ENCODE results near the gene DOK4.

The DOK4 gene

DNA sequence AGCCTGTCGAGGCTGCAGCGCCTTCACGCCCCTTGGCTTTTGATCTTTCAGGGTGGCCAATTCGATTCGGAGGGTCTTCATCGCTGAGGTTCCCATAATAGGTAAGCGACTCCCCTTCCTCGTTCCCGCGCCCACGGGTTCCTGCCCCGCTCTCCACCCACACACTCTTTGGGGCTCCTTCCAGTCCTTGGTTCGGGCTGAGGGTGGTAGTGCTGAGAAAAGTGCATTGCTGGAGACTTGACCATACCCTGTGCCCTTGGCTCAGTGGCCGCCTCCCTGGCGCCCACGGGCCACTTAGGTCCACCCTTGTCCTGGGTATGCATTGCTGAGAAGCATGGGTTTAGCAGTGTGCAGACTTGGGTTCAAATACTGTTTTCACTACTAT lies 23.3 kb downstream of the DOK4 start:
- TF ChIP-seq, protein P1, sequence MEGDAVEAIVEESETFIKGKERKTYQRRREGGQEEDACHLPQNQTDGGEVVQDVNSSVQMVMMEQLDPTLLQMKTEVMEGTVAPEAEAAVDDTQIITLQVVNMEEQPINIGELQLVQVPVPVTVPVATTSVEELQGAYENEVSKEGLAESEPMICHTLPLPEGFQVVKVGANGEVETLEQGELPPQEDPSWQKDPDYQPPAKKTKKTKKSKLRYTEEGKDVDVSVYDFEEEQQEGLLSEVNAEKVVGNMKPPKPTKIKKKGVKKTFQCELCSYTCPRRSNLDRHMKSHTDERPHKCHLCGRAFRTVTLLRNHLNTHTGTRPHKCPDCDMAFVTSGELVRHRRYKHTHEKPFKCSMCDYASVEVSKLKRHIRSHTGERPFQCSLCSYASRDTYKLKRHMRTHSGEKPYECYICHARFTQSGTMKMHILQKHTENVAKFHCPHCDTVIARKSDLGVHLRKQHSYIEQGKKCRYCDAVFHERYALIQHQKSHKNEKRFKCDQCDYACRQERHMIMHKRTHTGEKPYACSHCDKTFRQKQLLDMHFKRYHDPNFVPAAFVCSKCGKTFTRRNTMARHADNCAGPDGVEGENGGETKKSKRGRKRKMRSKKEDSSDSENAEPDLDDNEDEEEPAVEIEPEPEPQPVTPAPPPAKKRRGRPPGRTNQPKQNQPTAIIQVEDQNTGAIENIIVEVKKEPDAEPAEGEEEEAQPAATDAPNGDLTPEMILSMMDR (IDR thresholded peaks at IDR 0.05; ENCODE audit: unreplicated experiment in 3 of 3) = no peak
- Mint-ChIP-seq H3K4me1 (peaks cover 9% of the 10 kb centered on the region), H3K27me3 (ENCODE audit: low read depth) (no peaks in the 10 kb centered on the region), H3K9me3 (no peaks in the 10 kb centered on the region), H3K36me3 (ENCODE audit: low read depth) (peaks cover 54% of the 10 kb centered on the region), H3K4me3 (peak overlapping the region; percentile 99 to 100 (median 100)), H3K27ac (peak overlapping the region; percentile 84 to 98 (median 86))

DNA sequence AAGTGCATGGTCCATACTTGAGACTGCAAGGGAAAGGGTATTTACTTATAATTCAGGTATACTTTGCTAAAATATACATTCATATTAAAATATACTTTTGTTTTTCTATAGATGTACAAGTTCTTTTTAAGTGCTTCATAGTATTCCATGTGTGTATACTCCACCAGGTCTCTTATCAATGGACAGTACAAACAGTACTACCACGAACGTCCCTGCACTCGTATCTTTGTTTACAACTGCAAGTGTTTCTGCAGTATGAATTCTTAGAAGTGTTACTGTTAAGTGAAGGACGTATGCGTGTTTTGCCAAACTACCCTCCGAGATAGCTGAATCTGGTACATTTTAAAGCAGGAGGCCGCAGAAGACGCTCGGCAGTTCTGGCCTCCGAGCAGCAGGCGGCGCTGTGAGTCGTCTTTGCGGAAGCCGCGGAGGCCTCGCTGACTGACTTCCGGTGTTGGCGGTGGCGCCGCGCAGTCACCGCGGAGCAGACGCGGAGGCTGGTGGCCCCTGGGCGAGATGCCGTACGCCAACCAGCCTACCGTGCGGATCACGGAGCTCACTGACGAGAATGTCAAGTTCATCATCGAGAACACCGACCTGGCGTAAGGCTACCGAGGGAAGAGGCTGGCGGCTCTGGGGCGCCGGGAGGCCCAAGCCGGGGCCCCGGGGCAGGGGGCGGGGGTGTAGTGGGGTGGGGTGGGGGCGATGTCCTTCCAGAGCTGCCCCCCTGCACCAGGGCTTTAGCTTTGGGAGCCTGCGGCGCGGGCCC lies 23.9 kb downstream of the DOK4 start, which contains the start of gene POLR2C:
Gene POLR2C, plus strand, starts transcription at position 471 of the 769 bp plus-strand sequence. Its CDS starts 46 bp downstream, at position 517.
- TF ChIP-seq, protein P1 (IDR thresholded peaks at IDR 0.05; ENCODE audit: unreplicated experiment in 3 of 3) = peak; percentile 98
- Mint-ChIP-seq H3K27ac (peak within 1 kb of the TSS; percentile 84 to 98 (median 86)), H3K9me3 (no peaks in the 10 kb centered on the region), H3K4me1 (peaks cover 9% of the 10 kb centered on the region), H3K27me3 (ENCODE audit: low read depth) (no peaks in the 10 kb centered on the region), H3K36me3 (ENCODE audit: low read depth) (peaks cover 49% of the 10 kb centered on the region), H3K4me3 (peak within 1 kb of the TSS; percentile 99 to 100 (median 100))

DNA sequence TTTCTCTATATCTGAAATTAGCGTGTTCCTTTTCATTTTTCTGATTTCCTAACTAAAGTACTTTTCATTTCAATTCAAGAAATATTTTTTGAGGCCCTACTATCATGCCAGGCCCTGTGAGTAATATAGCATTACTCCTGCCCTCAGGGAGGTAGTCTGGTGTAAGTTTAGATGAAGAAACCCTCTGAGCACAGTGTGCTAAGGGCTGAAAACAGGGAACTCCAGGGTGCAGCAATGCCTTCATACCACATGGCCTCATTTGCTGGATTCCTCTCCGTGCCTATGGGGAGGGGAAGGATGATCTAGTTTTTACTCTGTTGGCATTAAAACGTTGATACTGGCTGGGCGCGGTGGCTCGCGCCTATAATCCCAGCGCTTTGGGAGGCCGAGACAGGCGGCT lies 34.3 kb downstream of the DOK4 start:
- H3K4me3 Mint-ChIP-seq = no peak overlapping the region
- peaks cover 40% of the 10 kb centered on the region for H3K36me3 Mint-ChIP-seq (ENCODE audit: low read depth)
- TF ChIP-seq, protein P1 (IDR thresholded peaks at IDR 0.05; ENCODE audit: unreplicated experiment in 3 of 3) = no peak
- H3K27ac Mint-ChIP-seq = no peak overlapping the region
- no peaks in the 10 kb centered on the region for H3K9me3 Mint-ChIP-seq
- H3K27me3 Mint-ChIP-seq (ENCODE audit: low read depth) = no peaks in the 10 kb centered on the region
- H3K4me1 Mint-ChIP-seq = peaks cover 9% of the 10 kb centered on the region

DNA sequence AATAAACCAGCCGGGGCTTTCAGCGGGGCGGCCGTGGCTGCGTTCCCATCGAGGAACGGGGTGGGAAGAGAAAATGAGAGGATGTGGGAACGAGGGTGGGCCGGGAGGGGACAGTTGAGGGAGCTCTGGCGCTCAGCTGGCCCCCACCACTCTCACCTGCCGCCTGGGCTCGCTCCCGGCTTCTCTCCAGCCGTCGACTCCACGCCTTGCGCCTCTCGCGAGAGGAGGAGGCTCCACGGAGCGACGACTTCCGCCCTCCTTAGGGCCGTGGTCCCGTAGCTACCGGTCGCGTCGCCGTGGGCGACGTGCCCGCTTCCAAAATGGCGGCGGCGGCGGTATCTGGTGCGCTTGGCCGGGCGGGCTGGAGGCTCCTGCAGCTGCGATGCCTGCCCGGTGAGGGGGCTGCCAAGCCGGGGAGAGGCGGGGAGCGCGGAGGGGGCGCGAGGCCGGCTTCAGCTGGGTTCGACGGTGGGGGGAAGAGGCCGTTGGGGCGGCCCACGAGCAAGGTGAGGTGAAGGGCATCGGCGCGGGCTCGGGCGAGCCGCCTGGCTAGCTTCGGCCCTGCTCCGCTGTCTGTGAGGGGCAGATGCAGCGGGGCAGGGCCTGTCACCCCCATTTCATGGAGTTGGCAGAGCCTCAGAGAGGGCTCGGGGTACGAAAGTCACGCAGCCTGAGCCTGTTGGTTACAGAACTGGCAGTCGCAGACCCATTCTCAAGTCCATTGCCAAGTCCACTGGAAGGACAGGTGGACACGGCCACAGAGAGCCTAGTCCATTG lies 38.9 kb downstream of the DOK4 start, which contains the start of the genes CIAPIN1 and COQ9:
Gene CIAPIN1, minus strand, starts transcription at position 200 of the 777 bp plus-strand sequence. CDS start 6,457 bp downstream, outside the sequence.
Gene COQ9, plus strand, starts transcription at position 294 of the 777 bp plus-strand sequence. Its CDS starts 27 bp downstream, at position 321.
- peak within 1 kb of the TSS; percentile 93 to 97 (median 94) for H3K4me3 Mint-ChIP-seq
- peaks cover 22% of the 10 kb centered on the region for H3K4me1 Mint-ChIP-seq
- TF ChIP-seq, protein P1 (IDR thresholded peaks at IDR 0.05; ENCODE audit: unreplicated experiment in 3 of 3) = no peak
- no peaks in the 10 kb centered on the region for H3K27me3 Mint-ChIP-seq (ENCODE audit: low read depth)
- peaks cover 2% of the 10 kb centered on the region for H3K9me3 Mint-ChIP-seq
- H3K27ac Mint-ChIP-seq = peak within 1 kb of the TSS; percentile 79 to 95 (median 94)
- peaks cover 19% of the 10 kb centered on the region for H3K36me3 Mint-ChIP-seq (ENCODE audit: low read depth)

DNA sequence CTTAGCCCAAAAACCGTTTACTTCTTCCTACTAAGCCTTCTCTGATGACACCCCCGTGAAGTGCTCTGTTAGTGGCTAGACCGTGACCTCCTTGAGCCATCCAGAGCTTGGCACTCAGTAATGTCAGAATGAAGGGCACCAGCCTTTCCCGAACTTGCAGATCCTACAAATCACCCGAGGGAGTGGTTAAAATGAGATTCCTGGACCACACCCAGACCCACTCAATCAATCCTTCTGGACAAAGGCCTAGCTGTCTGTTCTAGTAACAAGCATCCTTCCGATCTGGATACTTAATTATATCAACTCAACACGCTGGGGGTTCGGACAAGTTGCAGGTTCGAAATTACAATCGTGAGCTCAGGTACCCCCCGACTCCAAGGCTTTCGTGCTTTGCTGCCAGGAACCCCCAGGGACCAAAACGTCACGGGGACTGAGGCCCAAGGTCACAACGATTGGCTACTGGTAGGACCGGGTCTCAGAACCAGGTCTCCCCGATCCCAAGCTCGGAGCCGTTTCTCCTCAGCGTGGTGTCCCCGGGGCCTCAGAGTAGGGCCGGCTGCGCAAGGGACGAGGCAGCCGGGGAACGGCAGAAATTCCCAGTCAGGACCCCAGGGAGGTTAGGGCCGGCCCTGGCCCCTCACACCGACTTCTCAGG lies 39.6 kb downstream of the DOK4 start:
- H3K27ac Mint-ChIP-seq = peak overlapping the region; percentile 79 to 95 (median 94)
- peaks cover 22% of the 10 kb centered on the region for H3K4me1 Mint-ChIP-seq
- peak overlapping the region; percentile 93 to 97 (median 94) for H3K4me3 Mint-ChIP-seq
- peaks cover 2% of the 10 kb centered on the region for H3K9me3 Mint-ChIP-seq
- no peaks in the 10 kb centered on the region for H3K27me3 Mint-ChIP-seq (ENCODE audit: low read depth)
- TF ChIP-seq, protein P1 (IDR thresholded peaks at IDR 0.05; ENCODE audit: unreplicated experiment in 3 of 3) = no peak
- H3K36me3 Mint-ChIP-seq (ENCODE audit: low read depth) = peaks cover 14% of the 10 kb centered on the region
